OCI-LY3 (cell line): ENCODE measurements around the gene LMTK2.

ENCODE experiments used
- EZH2phosphoT487 ChIP-seq: fragments of 200-600 bp; shearing (Covaris generic); IDR thresholded peaks from 2 replicates; pipeline ENCODE4 v1.6.1; 2018; ENCODE audit warnings: antibody characterized with exemption, mixed run types, low read depth
- TF ChIP-seq, protein P1 (sequence below): fragments of 200-600, 300-600 bp; sonication (generic); IDR thresholded peaks from 2 replicates; pipeline ENCODE4 v1.5.1; 2014; ENCODE audit warnings: antibody characterized with exemption, low read length, low read depth

DNA sequence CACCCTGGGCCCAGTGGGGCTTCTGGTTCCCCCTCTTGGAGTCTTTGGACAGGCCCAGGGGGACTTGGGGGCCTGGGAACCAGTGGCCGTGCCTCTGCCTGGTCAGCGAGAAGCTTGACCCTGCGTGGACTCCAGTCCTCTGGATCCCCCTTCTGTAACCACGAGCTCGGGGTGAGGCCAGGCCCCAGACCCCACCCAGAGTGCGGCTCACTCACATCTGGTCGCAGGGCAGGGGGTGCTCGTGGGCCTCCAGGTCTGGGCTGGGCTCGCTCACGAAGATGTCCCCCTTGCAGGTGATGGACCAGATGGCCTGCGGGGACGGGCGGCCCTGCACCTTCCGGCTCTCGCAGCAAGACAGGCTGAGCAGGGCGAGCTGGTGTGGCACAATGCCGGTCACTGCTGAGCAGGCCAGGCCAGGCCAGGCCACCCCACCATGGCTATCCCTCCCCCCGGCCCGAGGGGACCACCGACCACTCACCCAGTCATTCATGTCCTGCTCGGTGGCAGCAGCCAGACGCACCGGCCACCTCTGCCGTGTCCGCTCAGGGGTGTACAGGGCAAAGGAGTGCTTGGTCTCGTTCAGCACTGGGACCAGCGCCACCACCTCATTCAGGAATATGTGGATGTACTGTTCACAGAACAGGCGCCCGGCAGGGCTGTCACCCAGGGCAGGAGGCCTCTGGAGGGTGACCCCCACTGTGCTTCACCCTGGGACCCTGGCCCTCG lies 124.2 kb downstream of the LMTK2 start:
- TF ChIP-seq, protein P1, sequence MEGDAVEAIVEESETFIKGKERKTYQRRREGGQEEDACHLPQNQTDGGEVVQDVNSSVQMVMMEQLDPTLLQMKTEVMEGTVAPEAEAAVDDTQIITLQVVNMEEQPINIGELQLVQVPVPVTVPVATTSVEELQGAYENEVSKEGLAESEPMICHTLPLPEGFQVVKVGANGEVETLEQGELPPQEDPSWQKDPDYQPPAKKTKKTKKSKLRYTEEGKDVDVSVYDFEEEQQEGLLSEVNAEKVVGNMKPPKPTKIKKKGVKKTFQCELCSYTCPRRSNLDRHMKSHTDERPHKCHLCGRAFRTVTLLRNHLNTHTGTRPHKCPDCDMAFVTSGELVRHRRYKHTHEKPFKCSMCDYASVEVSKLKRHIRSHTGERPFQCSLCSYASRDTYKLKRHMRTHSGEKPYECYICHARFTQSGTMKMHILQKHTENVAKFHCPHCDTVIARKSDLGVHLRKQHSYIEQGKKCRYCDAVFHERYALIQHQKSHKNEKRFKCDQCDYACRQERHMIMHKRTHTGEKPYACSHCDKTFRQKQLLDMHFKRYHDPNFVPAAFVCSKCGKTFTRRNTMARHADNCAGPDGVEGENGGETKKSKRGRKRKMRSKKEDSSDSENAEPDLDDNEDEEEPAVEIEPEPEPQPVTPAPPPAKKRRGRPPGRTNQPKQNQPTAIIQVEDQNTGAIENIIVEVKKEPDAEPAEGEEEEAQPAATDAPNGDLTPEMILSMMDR = no peak
- TF ChIP-seq EZH2phosphoT487 = no peak
